Upper lobe of right lung (tissue), 1 donor: ENCODE results near the gene MKRN1. TPM values are rescaled to one million over a fixed set of nuclear protein-coding genes. Genes with fewer than 3 reads are reported as not detected.
A peak's percentile ranks its signal among the peaks of the same experiment; 100 is the strongest.

ENCODE experiments used
- ATAC-seq: fragments of 200-7000 bp; cut with Tn5 transposase; one replicate; pipeline ENCODE4 v1.9.1; 2020; ENCODE audit warnings: mild to moderate bottlenecking, moderate library complexity
- DNase-seq: peaks from one replicate; pipeline ENCODE4 v3.0.0-alpha.2; 2020
- H3K27ac ChIP-seq: fragments of 200-600 bp; one replicate; pipeline ENCODE4 v1.8.0; 2022
- H3K27me3 ChIP-seq: fragments of 200-600 bp; one replicate; pipeline ENCODE4 v1.8.0; 2022; ENCODE audit warnings: mild to moderate bottlenecking
- H3K36me3 ChIP-seq: fragments of 200-600 bp; one replicate; pipeline ENCODE4 v1.8.0; 2022
- H3K4me1 ChIP-seq: fragments of 200-600 bp; one replicate; pipeline ENCODE4 v1.8.0; 2022
- H3K4me3 ChIP-seq: fragments of 200-600 bp; one replicate; pipeline ENCODE4 v1.8.0; 2022; ENCODE audit warnings: mild to moderate bottlenecking
- H3K9me3 ChIP-seq: fragments of 200-600 bp; one replicate; pipeline ENCODE4 v1.8.0; 2022
- CTCF ChIP-seq: fragments of 200-600 bp; IDR thresholded peaks from one replicate; pipeline ENCODE4 v1.8.0; 2022; ENCODE audit warnings: antibody characterized with exemption
- intact Hi-C: fragments of 100-400 bp; cut with DNase I; formaldehyde crosslinking; loops from one replicate; pipeline ENCODE4 v1.11.0; 2022
- total RNA-seq: library from RNA; stranded (reverse); fragmentation: NEBNext Ultra II Directional; extraction: Animal tissue kit (Norgen Biotek cat#: 25700); gene quantifications from one replicate; pipeline ENCODE4 v1.2.1, GENCODE V29; 2021
- donor health status: DM: no; HTN: yes; CAD: no; lungs with severe emphysema.

MKRN1 gene
- total RNA-seq, 1 donor from 2014 or later: 84.4 TPM

- DNase-seq: no peak
- Histone ChIP-seq H3K27ac (no peak overlapping the region), H3K4me1 (no peaks in the 10 kb centered on the region), H3K4me3 (no peak overlapping the region), H3K9me3 (no peaks in the 10 kb centered on the region), H3K27me3 (no peaks in the 10 kb centered on the region), H3K36me3 (no peaks in the 10 kb centered on the region)
- intact Hi-C loops: no loop called here
- ATAC-seq: peak; percentile 27
- TF ChIP-seq CTCF: no peak
Measured at GRCh38 chr7:140489026-140489359, 9.7 kb upstream of the MKRN1 start.

- ATAC-seq: no peak
- intact Hi-C loops: no loop called here
- no peak for TF ChIP-seq CTCF
- no peak overlapping the region for H3K27ac ChIP-seq
- no peak overlapping the region for H3K4me3 ChIP-seq
- no peak for DNase-seq
- H3K4me1 ChIP-seq: no peaks in the 10 kb centered on the region
- no peaks in the 10 kb centered on the region for H3K27me3 ChIP-seq
- no peaks in the 10 kb centered on the region for H3K9me3 ChIP-seq
- no peaks in the 10 kb centered on the region for H3K36me3 ChIP-seq
Measured at GRCh38 chr7:140485500-140486265, 6.4 kb upstream of the MKRN1 start.

- Histone ChIP-seq H3K27ac (no peak overlapping the region), H3K27me3 (no peaks in the 10 kb centered on the region), H3K36me3 (no peaks in the 10 kb centered on the region), H3K9me3 (no peaks in the 10 kb centered on the region), H3K4me1 (no peaks in the 10 kb centered on the region), H3K4me3 (no peak overlapping the region)
- intact Hi-C loops: no loop called here
- no peak for ATAC-seq
- no peak for TF ChIP-seq CTCF
- no peak for DNase-seq
Measured at GRCh38 chr7:140484951-140485499, 5.7 kb upstream of the MKRN1 start.

- H3K36me3 ChIP-seq: no peaks in the 10 kb centered on the region
- no peaks in the 10 kb centered on the region for H3K27me3 ChIP-seq
- DNase-seq (no peak), ATAC-seq (no peak)
- H3K9me3 ChIP-seq: no peaks in the 10 kb centered on the region
- intact Hi-C loops: no loop called here
- TF ChIP-seq CTCF: no peak
- no peak overlapping the region for H3K4me3 ChIP-seq
- H3K4me1 ChIP-seq: peaks cover 5% of the 10 kb centered on the region
- H3K27ac ChIP-seq: no peak overlapping the region
Measured at GRCh38 chr7:140484479-140484878, 5.2 kb upstream of the MKRN1 start.

- Histone ChIP-seq H3K4me3 (peak overlapping the region; percentile 97), H3K9me3 (no peaks in the 10 kb centered on the region), H3K4me1 (peaks cover 31% of the 10 kb centered on the region), H3K36me3 (no peaks in the 10 kb centered on the region), H3K27ac (peak overlapping the region; percentile 89), H3K27me3 (no peaks in the 10 kb centered on the region)
- TF ChIP-seq CTCF: no peak
- DNase-seq: no peak
- ATAC-seq: no peak
- intact Hi-C loops: no loop called here
Measured at GRCh38 chr7:140479739-140480084, 407 bp upstream of the MKRN1 start.
